Endothelial cell of umbilical vein (primary cell): ENCODE measurements around the gene SH3RF3. TPM values are rescaled to one million over a fixed set of nuclear protein-coding genes. Genes with fewer than 3 reads are reported as not detected.
A peak's percentile ranks its signal among the peaks of the same experiment; 100 is the strongest.

Source experiments
- BruUV-seq: library from RNA; stranded (reverse); fragments of 400-500 nt; replicated peaks from 2 replicates; lab custom pipeline; 2021; lab: Mats Ljungman, UMichigan
- CTCF ChIA-PET: fragments of 300-600, 350-600 bp; sonication (Branson Sonifier 250); formaldehyde crosslinking; loops from one replicate; lab custom pipeline; 2021; ENCODE audit warnings: antibody characterized with exemption, inconsistent platforms; lab: Charles Lee
- POLR2A ChIA-PET: fragments of 300-600, 350-600 bp; sonication (Branson Sonifier 250); formaldehyde crosslinking; loops from one replicate; lab custom pipeline; 2021; ENCODE audit warnings: antibody characterized with exemption, inconsistent platforms; lab: Charles Lee
- DNase-seq: peaks from one replicate; pipeline ENCODE4 v3.0.0-alpha.2; 2011; ENCODE audit warnings: low read depth, low spot score
- FAIRE-seq: peaks from 2 replicates; lab custom pipeline; 2011; peaks lifted over from hg19 to GRCh38; lab: Jason Lieb, UNC
- H2AFZ ChIP-seq: 2 replicates; pipeline ENCODE4 v1.6.0; 2012; ENCODE audit warnings: low read depth, low read length, control low read depth, inconsistent platforms
- H3K27ac ChIP-seq: 2 replicates; pipeline ENCODE4 v1.5.1; 2011; ENCODE audit warnings: low read depth, mild to moderate bottlenecking, control low read depth, low read length, moderate library complexity; ENCODE audit not compliant: insufficient read depth
- H3K27me3 ChIP-seq, 2 experiments: 2 replicates each; pipeline versions ENCODE4 v1.6.0 to v1.6.1; 2011; ENCODE audit warnings: low read length in 2 of 2, mixed read lengths in 1 of 2; ENCODE audit not compliant: control insufficient read depth in 2 of 2, insufficient read depth in 2 of 2
- H3K36me3 ChIP-seq, 2 experiments: 2 replicates in 1 of 2; 3 replicates in 1 of 2; pipeline ENCODE4 v1.5.1; 2011; ENCODE audit warnings: low read length in 2 of 2, mild to moderate bottlenecking in 1 of 2, moderate library complexity in 1 of 2; ENCODE audit not compliant: control insufficient read depth in 2 of 2, insufficient read depth in 2 of 2; ENCODE audit errors: extremely low read depth in 1 of 2
- H3K4me1 ChIP-seq: 3 replicates; pipeline ENCODE4 v1.5.1; 2011; ENCODE audit warnings: mild to moderate bottlenecking, low read length; ENCODE audit not compliant: control insufficient read depth, insufficient read depth; ENCODE audit errors: extremely low read depth
- H3K4me2 ChIP-seq: 2 replicates; pipeline ENCODE4 v1.6.1; 2011; ENCODE audit warnings: low read length, control low read depth, mixed read lengths; ENCODE audit not compliant: insufficient read depth
- H3K4me3 ChIP-seq, 3 experiments: fragments of 200-600 bp in 1 of 3; sonication (generic), shearing (Covaris generic) in 1 of 3; replicated peaks in 1 of 3; 2 replicates each; pipeline ENCODE4 v1.5.1; 2011 to 2016; ENCODE audit warnings: control low read depth in 3 of 3, low read length in 3 of 3, mild to moderate bottlenecking in 2 of 3, inconsistent platforms in 1 of 3, low read depth in 1 of 3, moderate library complexity in 1 of 3; ENCODE audit not compliant: insufficient read depth in 1 of 3
- H3K79me2 ChIP-seq: 2 replicates; pipeline ENCODE4 v1.6.0; 2012; ENCODE audit warnings: low read length, inconsistent platforms; ENCODE audit not compliant: control insufficient read depth, insufficient read depth
- H3K9ac ChIP-seq: replicated peaks from 2 replicates; pipeline ENCODE3; 2011; ENCODE audit warnings: low read length, control low read depth; ENCODE audit not compliant: insufficient read depth; ENCODE audit errors: extremely low read depth
- H3K9me1 ChIP-seq: replicated peaks from 3 replicates; pipeline ENCODE4 v1.6.0; 2011; ENCODE audit warnings: mild to moderate bottlenecking, low read length; ENCODE audit not compliant: control insufficient read depth, insufficient read depth; ENCODE audit errors: extremely low read depth
- H3K9me3 ChIP-seq: replicated peaks from 2 replicates; pipeline ENCODE4 v1.5.1; 2012; ENCODE audit warnings: low read length, inconsistent platforms; ENCODE audit not compliant: control insufficient read depth, insufficient read depth
- H4K20me1 ChIP-seq: replicated peaks from 2 replicates; pipeline ENCODE3; 2011; ENCODE audit warnings: mild to moderate bottlenecking, low read length; ENCODE audit not compliant: control insufficient read depth, insufficient read depth; ENCODE audit errors: extremely low read depth
- EZH2 ChIP-seq: IDR thresholded peaks from 2 replicates; pipeline ENCODE4 v1.6.1; 2012; ENCODE audit warnings: borderline replicate concordance, low read depth, mild to moderate bottlenecking, moderate library complexity, low read length, inconsistent platforms; ENCODE audit not compliant: severe bottlenecking
- FOS ChIP-seq: IDR thresholded peaks from 2 replicates; pipeline ENCODE4 v1.6.1; 2011; ENCODE audit warnings: mild to moderate bottlenecking, low read length, moderate library complexity, borderline replicate concordance; ENCODE audit not compliant: insufficient read depth
- GATA2 ChIP-seq: IDR thresholded peaks from 2 replicates; pipeline ENCODE4 v1.7.0; 2011; ENCODE audit warnings: low read depth, mild to moderate bottlenecking, moderate library complexity, mixed read lengths, low read length; ENCODE audit not compliant: insufficient read length, insufficient read depth
- JUN ChIP-seq: IDR thresholded peaks from 2 replicates; pipeline ENCODE4 v1.6.1; 2011; ENCODE audit warnings: borderline replicate concordance, low read depth; ENCODE audit not compliant: insufficient read length, insufficient read depth
- MYC ChIP-seq: IDR thresholded peaks from one replicate; pipeline ENCODE4 v1.6.1; 2011; ENCODE audit warnings: mild to moderate bottlenecking, low read depth, low read length
- POLR2A ChIP-seq: IDR thresholded peaks from 2 replicates; pipeline ENCODE4 v1.6.1; 2012; ENCODE audit warnings: low read depth, mild to moderate bottlenecking, control low read depth, low read length
- POLR2AphosphoS5 ChIP-seq: IDR thresholded peaks from 2 replicates; pipeline ENCODE4 v1.6.1; 2012; ENCODE audit warnings: low read depth, mild to moderate bottlenecking, control low read depth, low read length, moderate library complexity; ENCODE audit not compliant: insufficient read depth
- dilution Hi-C: fragments of 300-500 bp; cut with MboI; formaldehyde crosslinking; loops from one replicate; pipeline ENCODE4 v1.15.0; 2019; ENCODE audit warnings: low sequenced_read_pairs; ENCODE audit not compliant: extremely low pct_ligation_motif_present
- intact Hi-C: fragments of 100-400 bp; cut with micrococcal nuclease; formaldehyde crosslinking; loops from one replicate; pipeline ENCODE4 v1.10.0; 2022
- polyA plus RNA-seq, 4 experiments: library from polyadenylated mRNA; depleted of rRNA in 3 of 4; stranded (reverse) in 3 of 4; unstranded in 1 of 4; fragments of >200 nt; gene quantifications; 2 replicates each; pipeline versions ENCODE4 v1.2.1 to v1.2.3, GENCODE V29; 2011 to 2012; ENCODE audit warnings: missing spikeins in 1 of 4
- total RNA-seq: library from RNA; stranded (reverse); gene quantifications from 2 replicates; pipeline ENCODE4 v1.2.3, GENCODE V29; 2021
- TF ChIP-seq, protein P1 (sequence below), 2 donors: IDR thresholded peaks; 1 replicate in 1 of 2; 2 replicates in 1 of 2; pipeline ENCODE4 v1.5.1; 2011; ENCODE audit warnings: low read length in 2 of 2, mild to moderate bottlenecking in 2 of 2, moderate library complexity in 2 of 2, control low read depth in 1 of 2, inconsistent platforms in 1 of 2, low read depth in 1 of 2; ENCODE audit not compliant: insufficient read depth in 1 of 2; ENCODE audit errors: extremely low read depth in 1 of 2
- TF ChIP-seq, protein P2 (sequence below): IDR thresholded peaks from 2 replicates; pipeline ENCODE4 v1.6.1; 2011; ENCODE audit not compliant: insufficient read depth, insufficient read length

Gene SH3RF3
- total and polyA plus RNA-seq, 2 donors (not counting 3 experiments of a cell fraction or from before 2014, with no cell fraction given) = 3.8 to 14.7 TPM

GRCh38 chr2:109185821-109186570 is 57.0 kb downstream of the SH3RF3 start:
- Histone ChIP-seq H2AFZ (no peak overlapping the region), H3K4me1 (peaks cover 11% of the 10 kb centered on the region), H3K4me2 (no peak overlapping the region), H3K27ac (peak overlapping the region; percentile 3), H3K9me3 (no peaks in the 10 kb centered on the region), H3K36me3 (no peaks in the 10 kb centered on the region), H3K9ac (no peak overlapping the region), H3K27me3 (no peaks in the 10 kb centered on the region), H4K20me1 (no peaks in the 10 kb centered on the region), H3K4me3 (no peak overlapping the region), H3K9me1 (no peaks in the 10 kb centered on the region), H3K79me2 (peaks cover 4% of the 10 kb centered on the region)
- dilution Hi-C loops (no loop called here), intact Hi-C loops (loop anchor here (1.0 kb wide), 1 partner anchor 13 kb away; no protein-coding TSS in a partner anchor)
- TF ChIP-seq POLR2A (no peak), MYC (no peak), POLR2AphosphoS5 (no peak), FOS (no peak), JUN (no peak), GATA2 (no peak), EZH2 (no peak)
- TF ChIP-seq, protein P1, sequence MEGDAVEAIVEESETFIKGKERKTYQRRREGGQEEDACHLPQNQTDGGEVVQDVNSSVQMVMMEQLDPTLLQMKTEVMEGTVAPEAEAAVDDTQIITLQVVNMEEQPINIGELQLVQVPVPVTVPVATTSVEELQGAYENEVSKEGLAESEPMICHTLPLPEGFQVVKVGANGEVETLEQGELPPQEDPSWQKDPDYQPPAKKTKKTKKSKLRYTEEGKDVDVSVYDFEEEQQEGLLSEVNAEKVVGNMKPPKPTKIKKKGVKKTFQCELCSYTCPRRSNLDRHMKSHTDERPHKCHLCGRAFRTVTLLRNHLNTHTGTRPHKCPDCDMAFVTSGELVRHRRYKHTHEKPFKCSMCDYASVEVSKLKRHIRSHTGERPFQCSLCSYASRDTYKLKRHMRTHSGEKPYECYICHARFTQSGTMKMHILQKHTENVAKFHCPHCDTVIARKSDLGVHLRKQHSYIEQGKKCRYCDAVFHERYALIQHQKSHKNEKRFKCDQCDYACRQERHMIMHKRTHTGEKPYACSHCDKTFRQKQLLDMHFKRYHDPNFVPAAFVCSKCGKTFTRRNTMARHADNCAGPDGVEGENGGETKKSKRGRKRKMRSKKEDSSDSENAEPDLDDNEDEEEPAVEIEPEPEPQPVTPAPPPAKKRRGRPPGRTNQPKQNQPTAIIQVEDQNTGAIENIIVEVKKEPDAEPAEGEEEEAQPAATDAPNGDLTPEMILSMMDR (IDR thresholded peaks at IDR 0.05; ENCODE audit: extremely low read depth in 1 of 2, insufficient read depth in 1 of 2, low read depth in 1 of 2, low read length in 2 of 2) = no peak
- TF ChIP-seq, protein P2, sequence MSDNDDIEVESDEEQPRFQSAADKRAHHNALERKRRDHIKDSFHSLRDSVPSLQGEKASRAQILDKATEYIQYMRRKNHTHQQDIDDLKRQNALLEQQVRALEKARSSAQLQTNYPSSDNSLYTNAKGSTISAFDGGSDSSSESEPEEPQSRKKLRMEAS = no peak
- ChIA-PET POLR2A (no interaction called here), CTCF (interaction anchor here (0.5 to 1.7 kb wide), 2 partner anchors 79 to 147 kb away, joined by 3 to 4 read pairs; no protein-coding TSS in a partner anchor)
- no TSS peak for BruUV-seq
- FAIRE-seq (peak; percentile 70), DNase-seq (peak; percentile 70)
